Measurements from ENCODE around the gene NKAIN2.

DNA sequence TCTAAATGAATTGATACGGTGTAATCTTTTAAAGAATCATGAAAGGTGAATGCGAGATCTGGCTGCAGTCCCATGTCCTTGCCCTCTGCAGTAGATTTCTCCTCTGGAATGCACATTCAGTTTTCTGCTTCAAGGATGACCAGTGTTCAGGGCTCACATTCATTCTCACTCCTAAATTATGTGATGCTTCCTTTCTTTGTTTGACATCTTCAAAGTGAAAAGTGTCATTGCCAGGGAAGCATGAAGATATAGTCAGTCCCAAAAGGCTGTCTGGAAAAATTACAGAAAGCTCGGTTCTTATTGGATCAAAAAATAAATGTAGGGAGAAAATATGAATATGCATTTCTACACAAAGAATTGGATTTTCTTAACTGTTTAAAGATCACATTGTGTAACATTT lies 395.6 kb downstream of the NKAIN2 start:
- TF ChIP-seq JUN (IDR thresholded peaks at IDR 0.05; ENCODE audit: borderline replicate concordance, insufficient read depth, insufficient read length, low read depth) (no peak), POLR2AphosphoS5 (IDR thresholded peaks at IDR 0.05; ENCODE audit: insufficient read depth, low read depth, low read length) (no peak), EZH2 (IDR thresholded peaks at IDR 0.05; ENCODE audit: borderline replicate concordance, low read depth, low read length, severe bottlenecking) (no peak)
- TF ChIP-seq, protein P1, sequence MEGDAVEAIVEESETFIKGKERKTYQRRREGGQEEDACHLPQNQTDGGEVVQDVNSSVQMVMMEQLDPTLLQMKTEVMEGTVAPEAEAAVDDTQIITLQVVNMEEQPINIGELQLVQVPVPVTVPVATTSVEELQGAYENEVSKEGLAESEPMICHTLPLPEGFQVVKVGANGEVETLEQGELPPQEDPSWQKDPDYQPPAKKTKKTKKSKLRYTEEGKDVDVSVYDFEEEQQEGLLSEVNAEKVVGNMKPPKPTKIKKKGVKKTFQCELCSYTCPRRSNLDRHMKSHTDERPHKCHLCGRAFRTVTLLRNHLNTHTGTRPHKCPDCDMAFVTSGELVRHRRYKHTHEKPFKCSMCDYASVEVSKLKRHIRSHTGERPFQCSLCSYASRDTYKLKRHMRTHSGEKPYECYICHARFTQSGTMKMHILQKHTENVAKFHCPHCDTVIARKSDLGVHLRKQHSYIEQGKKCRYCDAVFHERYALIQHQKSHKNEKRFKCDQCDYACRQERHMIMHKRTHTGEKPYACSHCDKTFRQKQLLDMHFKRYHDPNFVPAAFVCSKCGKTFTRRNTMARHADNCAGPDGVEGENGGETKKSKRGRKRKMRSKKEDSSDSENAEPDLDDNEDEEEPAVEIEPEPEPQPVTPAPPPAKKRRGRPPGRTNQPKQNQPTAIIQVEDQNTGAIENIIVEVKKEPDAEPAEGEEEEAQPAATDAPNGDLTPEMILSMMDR (IDR thresholded peaks at IDR 0.05; ENCODE audit: extremely low read depth in 1 of 2, insufficient read depth in 1 of 2, low read depth in 1 of 2, low read length in 2 of 2): no peak
